HCT116 (cell line): ENCODE data around the gene LIPG. TPM values are rescaled to one million over a fixed set of nuclear protein-coding genes. Genes with fewer than 3 reads are reported as not detected.

Experiments
- ATAC-seq: fragments of 200-7000 bp; cut with Tn5 transposase; 2 replicates; pipeline ENCODE4 v1.9.1; 2020; ENCODE audit warnings: mild to moderate bottlenecking, moderate library complexity
- BruUV-seq: library from RNA; stranded (reverse); fragments of 400-500 nt; replicated peaks from 2 replicates; lab custom pipeline; 2021; lab: Mats Ljungman, UMichigan
- CTCF ChIA-PET: fragments of 300-600 bp; sonication (Branson Sonifier 250); formaldehyde crosslinking; loops from one replicate; lab custom pipeline; 2021; ENCODE audit warnings: antibody characterized with exemption; lab: Charles Lee
- POLR2A ChIA-PET: fragments of 300-600, 350-600 bp; sonication (Branson Sonifier 250); formaldehyde crosslinking; loops from one replicate; lab custom pipeline; 2021; ENCODE audit warnings: antibody characterized with exemption; lab: Charles Lee
- RAD21 ChIA-PET, 2 experiments: fragments of 300-600 bp; sonication (Branson Sonifier 250); formaldehyde crosslinking; loops; one replicate each; lab custom pipeline; 2023; ENCODE audit warnings: low total read pairs in 2 of 2; ENCODE audit not compliant: uncharacterized antibody in 2 of 2, unreplicated experiment in 2 of 2, low non-redundant PET in 1 of 2; lab: Charles Lee
- DNase-seq: peaks from one replicate; pipeline ENCODE4 v3.0.0-alpha.2; 2010; ENCODE audit warnings: low read depth, low spot score
- H2AFZ ChIP-seq: fragments of 200-600 bp; shearing (Covaris generic), sonication (generic); 2 replicates; pipeline ENCODE4 v1.6.1; 2017; ENCODE audit warnings: low read depth, mixed run types, mixed read lengths, antibody characterized with exemption, low read length; ENCODE audit not compliant: poor library complexity, severe bottlenecking
- H3K27ac ChIP-seq: 2 replicates; pipeline ENCODE4 v1.5.1; 2012; ENCODE audit warnings: low read depth, low read length
- H3K27me3 ChIP-seq: fragments of 200-600 bp; sonication (generic); 2 replicates; pipeline ENCODE4 v1.6.1; 2016; ENCODE audit warnings: mixed run types, low read length, mixed read lengths; ENCODE audit not compliant: insufficient read depth
- H3K36me3 ChIP-seq, 2 experiments: fragments of 200-500 bp in 1 of 2; fragments of 200-600 bp in 1 of 2; sonication (Bioruptor generic) in 1 of 2; sonication (generic) in 1 of 2; 2 replicates each; pipeline versions ENCODE4 v1.5.1 to v1.6.1; 2014 to 2016; ENCODE audit warnings: low read length in 2 of 2, inconsistent platforms in 1 of 2, mixed read lengths in 1 of 2, mixed run types in 1 of 2; ENCODE audit not compliant: insufficient read depth in 2 of 2, control insufficient read depth in 1 of 2
- H3K4me1 ChIP-seq, 2 experiments: fragments of 200-600 bp in 1 of 2; sonication (generic) in 1 of 2; 2 replicates each; pipeline versions ENCODE4 v1.5.1 to v1.6.1; 2012 to 2017; ENCODE audit warnings: low read length in 2 of 2, inconsistent platforms in 1 of 2, mild to moderate bottlenecking in 1 of 2, mixed read lengths in 1 of 2, mixed run types in 1 of 2, moderate library complexity in 1 of 2; ENCODE audit not compliant: insufficient read depth in 2 of 2, control insufficient read depth in 1 of 2
- H3K4me2 ChIP-seq: fragments of 200-600 bp; sonication (generic); 2 replicates; pipeline ENCODE4 v1.6.1; 2017; ENCODE audit warnings: mixed run types, low read length, mixed read lengths
- H3K4me3 ChIP-seq, 2 experiments: fragments of 200-600 bp in 1 of 2; sonication (generic) in 1 of 2; replicated peaks in 1 of 2; 2 replicates each; pipeline ENCODE4 v1.5.1; 2011 to 2016; ENCODE audit warnings: low read length in 2 of 2, control low read depth in 1 of 2, low read depth in 1 of 2, mild to moderate bottlenecking in 1 of 2, mixed read lengths in 1 of 2, mixed run types in 1 of 2
- H3K79me2 ChIP-seq: fragments of 200-600 bp; sonication (generic); 2 replicates; pipeline ENCODE4 v1.6.1; 2017; ENCODE audit warnings: mild to moderate bottlenecking, mixed run types, low read length, moderate library complexity, mixed read lengths; ENCODE audit not compliant: insufficient read depth
- H3K9ac ChIP-seq: fragments of 200-600 bp; sonication (generic); 2 replicates; pipeline ENCODE4 v1.6.1; 2016; ENCODE audit warnings: low read length, mixed read lengths
- H3K9me2 ChIP-seq: fragments of 200-600 bp; sonication (generic), shearing (Covaris generic); 2 replicates; pipeline ENCODE4 v1.6.1; 2017; ENCODE audit warnings: mixed run types, mild to moderate bottlenecking, moderate library complexity; ENCODE audit not compliant: insufficient read depth
- H3K9me3 ChIP-seq, 2 experiments: fragments of 200-500 bp in 1 of 2; fragments of 200-600 bp in 1 of 2; sonication (Bioruptor generic) in 1 of 2; sonication (generic) in 1 of 2; 2 replicates each; pipeline ENCODE4 v1.6.1; 2014 to 2017; ENCODE audit warnings: low read length in 2 of 2, mixed read lengths in 2 of 2, inconsistent platforms in 1 of 2, low read depth in 1 of 2, mild to moderate bottlenecking in 1 of 2, mixed run types in 1 of 2, moderate library complexity in 1 of 2; ENCODE audit not compliant: control insufficient read depth in 1 of 2, insufficient read depth in 1 of 2
- H4K20me1 ChIP-seq: fragments of 200-600 bp; sonication (generic), shearing (Covaris generic); 2 replicates; pipeline ENCODE4 v1.6.1; 2017; ENCODE audit warnings: mixed run types, mild to moderate bottlenecking, moderate library complexity; ENCODE audit not compliant: insufficient read depth
- ATF3 ChIP-seq: IDR thresholded peaks from 2 replicates; pipeline ENCODE4 v1.6.1; 2012
- CEBPB ChIP-seq: IDR thresholded peaks from 2 replicates; pipeline ENCODE4 v1.6.1; 2012; ENCODE audit warnings: low read depth
- EGR1 ChIP-seq: IDR thresholded peaks from 2 replicates; pipeline ENCODE4 v1.6.1; 2012; ENCODE audit warnings: low read depth
- ELF1 ChIP-seq: IDR thresholded peaks from 2 replicates; pipeline ENCODE4 v1.6.1; 2012; ENCODE audit warnings: low read depth, borderline replicate concordance
- EZH2 ChIP-seq: fragments of 200-600 bp; sonication (generic); IDR thresholded peaks from 2 replicates; pipeline ENCODE4 v1.6.1; 2017; ENCODE audit warnings: antibody characterized with exemption, mixed run types
- EZH2phosphoT487 ChIP-seq: fragments of 200-600 bp; IDR thresholded peaks from 2 replicates; pipeline ENCODE4 v1.6.1; 2018; ENCODE audit warnings: antibody characterized with exemption, borderline replicate concordance
- FOSL1 ChIP-seq: IDR thresholded peaks from 2 replicates; pipeline ENCODE4 v1.6.1; 2012; ENCODE audit warnings: low read depth
- JUND ChIP-seq: IDR thresholded peaks from 2 replicates; pipeline ENCODE4 v1.6.1; 2012
- POLR2A ChIP-seq: IDR thresholded peaks from 2 replicates; pipeline ENCODE4 v1.7.0; 2011; ENCODE audit warnings: borderline replicate concordance; ENCODE audit not compliant: insufficient read depth, insufficient read length; ENCODE audit errors: extremely low read depth
- POLR2AphosphoS5 ChIP-seq: IDR thresholded peaks from 2 replicates; pipeline ENCODE4 v1.6.1; 2011; ENCODE audit warnings: mild to moderate bottlenecking, low read depth, low read length, moderate library complexity
- RAD21 ChIP-seq: IDR thresholded peaks from 2 replicates; pipeline ENCODE4 v1.6.1; 2012; ENCODE audit warnings: low read depth, mild to moderate bottlenecking
- REST ChIP-seq: IDR thresholded peaks from 2 replicates; pipeline ENCODE4 v1.6.1; 2012; ENCODE audit warnings: low read depth
- SIN3A ChIP-seq: IDR thresholded peaks from 2 replicates; pipeline ENCODE4 v1.6.1; 2012; ENCODE audit warnings: low read depth
- SP1 ChIP-seq: IDR thresholded peaks from 2 replicates; pipeline ENCODE4 v1.6.1; 2012; ENCODE audit warnings: low read depth
- SRF ChIP-seq: IDR thresholded peaks from 2 replicates; pipeline ENCODE4 v1.6.1; 2012; ENCODE audit warnings: low read depth
- TCF7L2 ChIP-seq: IDR thresholded peaks from 2 replicates; pipeline ENCODE4 v1.7.0; 2011; ENCODE audit warnings: borderline replicate concordance, inconsistent platforms; ENCODE audit not compliant: insufficient read depth, insufficient read length; ENCODE audit errors: extremely low read depth
- YY1 ChIP-seq: IDR thresholded peaks from 2 replicates; pipeline ENCODE4 v1.6.1; 2011; ENCODE audit warnings: low read length, low read depth, moderate library complexity, mild to moderate bottlenecking; ENCODE audit not compliant: insufficient replicate concordance; ENCODE audit errors: extremely low read depth
- ZNF274 ChIP-seq: fragments of 200-500 bp; sonication (Bioruptor generic); IDR thresholded peaks from 2 replicates; pipeline ENCODE4 v1.6.1; 2014; ENCODE audit warnings: mild to moderate bottlenecking, low read depth, low read length, inconsistent platforms
- intact Hi-C: fragments of 100-400 bp; cut with micrococcal nuclease; formaldehyde crosslinking; loops from 2 replicates; pipeline ENCODE4 v1.10.0; 2022
- total RNA-seq: library from RNA; stranded (reverse); gene quantifications from one replicate; pipeline ENCODE4 v1.2.1, GENCODE V29; 2021; ENCODE audit not compliant: unreplicated experiment
- TF ChIP-seq, protein P1 (sequence below): IDR thresholded peaks from 2 replicates; pipeline ENCODE4 v1.6.1; 2012
- TF ChIP-seq, protein P2 (sequence below): IDR thresholded peaks from 2 replicates; pipeline ENCODE4 v1.6.1; 2011; ENCODE audit warnings: mild to moderate bottlenecking, low read length, moderate library complexity; ENCODE audit not compliant: insufficient replicate concordance; ENCODE audit errors: extremely low read depth

LIPG gene
- total RNA-seq, 1 experiment from 2014 or later: 2.6 TPM

- no peaks in the 10 kb centered on the region for H3K4me1 ChIP-seq
- no peaks in the 10 kb centered on the region for H3K36me3 ChIP-seq
- H3K9ac ChIP-seq: no peak overlapping the region
- ChIA-PET POLR2A (no interaction called here), RAD21 (no interaction called here), CTCF (no interaction called here)
- H3K27me3 ChIP-seq: no peaks in the 10 kb centered on the region
- TF ChIP-seq, protein P1, sequence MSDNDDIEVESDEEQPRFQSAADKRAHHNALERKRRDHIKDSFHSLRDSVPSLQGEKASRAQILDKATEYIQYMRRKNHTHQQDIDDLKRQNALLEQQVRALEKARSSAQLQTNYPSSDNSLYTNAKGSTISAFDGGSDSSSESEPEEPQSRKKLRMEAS: no peak
- no peak for TF ChIP-seq ELF1
- no peak for TF ChIP-seq SRF
- no peak for TF ChIP-seq TCF7L2
- TF ChIP-seq POLR2AphosphoS5: no peak
- no peak for TF ChIP-seq YY1
- TF ChIP-seq SP1: no peak
- TF ChIP-seq EZH2: no peak
- no peak for TF ChIP-seq EZH2phosphoT487
- TF ChIP-seq FOSL1: no peak
- TF ChIP-seq JUND: no peak
- TF ChIP-seq EGR1: no peak
- TF ChIP-seq ZNF274: no peak
- no peak for TF ChIP-seq SIN3A
- no peak for TF ChIP-seq RAD21
- no peak for TF ChIP-seq ATF3
- TF ChIP-seq, protein P2, sequence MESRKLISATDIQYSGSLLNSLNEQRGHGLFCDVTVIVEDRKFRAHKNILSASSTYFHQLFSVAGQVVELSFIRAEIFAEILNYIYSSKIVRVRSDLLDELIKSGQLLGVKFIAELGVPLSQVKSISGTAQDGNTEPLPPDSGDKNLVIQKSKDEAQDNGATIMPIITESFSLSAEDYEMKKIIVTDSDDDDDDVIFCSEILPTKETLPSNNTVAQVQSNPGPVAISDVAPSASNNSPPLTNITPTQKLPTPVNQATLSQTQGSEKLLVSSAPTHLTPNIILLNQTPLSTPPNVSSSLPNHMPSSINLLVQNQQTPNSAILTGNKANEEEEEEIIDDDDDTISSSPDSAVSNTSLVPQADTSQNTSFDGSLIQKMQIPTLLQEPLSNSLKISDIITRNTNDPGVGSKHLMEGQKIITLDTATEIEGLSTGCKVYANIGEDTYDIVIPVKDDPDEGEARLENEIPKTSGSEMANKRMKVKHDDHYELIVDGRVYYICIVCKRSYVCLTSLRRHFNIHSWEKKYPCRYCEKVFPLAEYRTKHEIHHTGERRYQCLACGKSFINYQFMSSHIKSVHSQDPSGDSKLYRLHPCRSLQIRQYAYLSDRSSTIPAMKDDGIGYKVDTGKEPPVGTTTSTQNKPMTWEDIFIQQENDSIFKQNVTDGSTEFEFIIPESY: no peak
- no peak for TF ChIP-seq POLR2A
- no peak for TF ChIP-seq REST
- TF ChIP-seq CEBPB: no peak
- H3K4me3 ChIP-seq: no peak overlapping the region
- H3K27ac ChIP-seq: no peak overlapping the region
- ATAC-seq (no peak), DNase-seq (no peak)
- no peaks in the 10 kb centered on the region for H3K9me3 ChIP-seq
- intact Hi-C loops: no loop called here
- no peak overlapping the region for H2AFZ ChIP-seq
- H3K79me2 ChIP-seq: no peaks in the 10 kb centered on the region
- no peaks in the 10 kb centered on the region for H4K20me1 ChIP-seq
- H3K4me2 ChIP-seq: no peak overlapping the region
- no TSS peak for BruUV-seq
- no peaks in the 10 kb centered on the region for H3K9me2 ChIP-seq
These were observed 19.5 kb downstream of the LIPG start for GRCh38 chr18:49581371-49581770.
